ENCODE data around the gene GAS2. TPM values are rescaled to one million over a fixed set of nuclear protein-coding genes. Genes with fewer than 3 reads are reported as not detected.

GAS2 gene
- total RNA-seq, 3 donors from 2014 or later, result 1.4 to 2.9 (median 1.5) TPM

Other genes with a start within 250 kb of the GAS2 start
- gene FANCF, start 40.8 kb upstream of the GAS2 start, total RNA-seq, result 10 to 100 TPM; 12.2 to 14.5 (median 14.2) TPM
- gene SVIP, start 163.2 kb downstream of the GAS2 start, total RNA-seq, result 10 to 100 TPM; 33.2 to 37.8 (median 34.9) TPM
- gene CCDC179, start 193.9 kb downstream of the GAS2 start, total RNA-seq, result not detected

All from activated T-cell treated with anti-CD3 and anti-CD28 coated beads, Interleukin-2, amount 50 U/mL, for 4 hours (primary cell).